NCI-H2107 treated with DMSO at 0.1 percent for 48 hours (cell line): ENCODE results near the gene SCGB3A1.

Experiments used
- DNase-seq: peaks from one replicate; lab custom pipeline; 2025; ENCODE audit not compliant: unreplicated experiment; lab: John Stamatoyannopoulos, UW

Gene SCGB3A1

GRCh38 chr5:180591311-180591887 is at the start of gene SCGB3A1:
TSS of gene SCGB3A1 (minus strand) at chr5:180591499. CDS start at chr5:180591462, 37 bp downstream.
- no peak for DNase-seq

DNA sequence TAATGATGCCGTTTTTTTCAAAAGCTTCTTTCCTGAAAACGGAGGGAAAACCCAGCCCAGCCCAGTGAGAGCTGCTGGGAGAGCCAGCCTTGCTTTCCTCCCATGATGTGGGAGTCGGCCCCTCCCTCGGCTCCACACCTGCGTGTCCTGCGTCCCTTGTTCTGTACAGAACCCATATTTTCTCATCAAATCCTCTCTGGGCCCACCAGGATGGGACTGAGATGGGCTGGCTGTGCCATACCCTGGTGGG is 49.2 kb upstream of the SCGB3A1 start:
- DNase-seq, result no peak

GRCh38 chr5:180639741-180640610 is 48.7 kb upstream of the SCGB3A1 start:
- no peak for DNase-seq

GRCh38 chr5:180639287-180639686 is 48.0 kb upstream of the SCGB3A1 start:
- no peak for DNase-seq

DNA sequence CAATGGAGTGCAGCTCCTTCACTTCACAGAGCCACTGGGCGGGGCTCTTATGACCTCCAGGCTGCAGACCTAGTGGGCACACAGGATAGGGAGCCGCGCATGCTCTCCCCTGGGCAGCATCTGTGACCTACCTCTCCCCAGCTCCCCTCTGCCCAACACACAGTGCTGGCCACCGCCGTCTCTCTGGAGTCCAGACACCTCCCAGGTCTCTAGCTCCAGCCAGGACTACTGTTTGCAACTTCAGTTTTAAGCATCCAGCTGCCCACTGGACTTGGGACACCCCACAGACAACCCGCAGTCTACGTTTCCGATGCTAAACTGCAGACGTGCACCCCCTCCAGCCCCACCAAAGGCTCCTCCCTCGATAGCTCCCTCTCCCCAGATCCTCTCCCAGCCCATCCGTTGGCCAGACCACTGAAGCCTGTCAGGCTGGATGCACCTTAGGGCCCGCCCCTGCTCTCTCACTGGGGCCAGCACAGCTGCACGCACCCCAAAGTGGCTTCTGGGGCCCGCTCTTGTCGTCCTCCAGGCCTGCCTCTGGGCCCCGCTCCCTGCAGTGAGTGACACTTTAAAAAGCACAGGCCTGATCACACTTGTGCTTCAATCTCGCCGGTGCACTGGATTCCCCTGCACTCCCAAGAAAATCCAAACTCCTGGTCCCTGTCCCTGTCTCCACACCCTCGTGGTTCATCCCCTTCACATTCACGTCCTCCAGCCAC is 46.8 kb upstream of the SCGB3A1 start:
- no peak for DNase-seq

DNA sequence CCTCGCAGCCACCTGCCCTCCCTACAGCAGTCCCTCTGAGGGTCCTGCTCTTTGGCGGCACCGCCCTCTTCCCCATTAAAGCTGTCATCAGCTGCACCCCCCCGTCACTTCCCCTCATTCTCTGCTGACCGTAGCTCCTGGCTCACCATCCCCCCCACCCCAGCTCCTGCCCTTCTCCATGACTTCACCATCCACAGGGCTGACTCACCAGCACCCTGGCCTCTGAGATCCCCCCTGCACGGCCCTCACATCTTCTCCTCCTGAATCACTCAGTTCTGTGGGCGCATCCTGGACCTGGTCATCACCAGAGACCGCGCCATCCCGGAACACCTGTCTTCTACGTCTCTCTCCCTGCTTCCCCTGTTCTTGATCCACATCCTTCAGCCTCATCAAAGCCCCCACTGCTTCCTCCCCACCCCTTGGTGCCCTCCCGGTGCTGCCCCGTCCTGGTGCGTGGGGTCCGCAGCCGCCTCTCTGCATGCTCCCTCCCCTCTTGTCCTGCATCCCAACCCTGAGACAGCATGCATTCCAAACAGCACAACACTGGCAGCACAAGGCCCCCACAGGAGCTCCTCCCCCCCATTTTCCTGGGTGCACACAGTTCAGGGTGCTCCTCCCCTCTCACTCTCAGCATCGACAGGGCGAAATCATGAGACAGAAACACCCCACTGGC is 45.2 kb upstream of the SCGB3A1 start:
- DNase-seq, result no peak

GRCh38 chr5:180636016-180636402 is 44.7 kb upstream of the SCGB3A1 start:
- no peak for DNase-seq

GRCh38 chr5:180633283-180634177 is 42.2 kb upstream of the SCGB3A1 start:
- no peak for DNase-seq

- no peak for DNase-seq
These were observed 41.5 kb upstream of the SCGB3A1 start for GRCh38 chr5:180632768-180633167.

- DNase-seq, result peak; percentile 79
These were observed 40.5 kb upstream of the SCGB3A1 start for GRCh38 chr5:180631549-180632383.

DNA sequence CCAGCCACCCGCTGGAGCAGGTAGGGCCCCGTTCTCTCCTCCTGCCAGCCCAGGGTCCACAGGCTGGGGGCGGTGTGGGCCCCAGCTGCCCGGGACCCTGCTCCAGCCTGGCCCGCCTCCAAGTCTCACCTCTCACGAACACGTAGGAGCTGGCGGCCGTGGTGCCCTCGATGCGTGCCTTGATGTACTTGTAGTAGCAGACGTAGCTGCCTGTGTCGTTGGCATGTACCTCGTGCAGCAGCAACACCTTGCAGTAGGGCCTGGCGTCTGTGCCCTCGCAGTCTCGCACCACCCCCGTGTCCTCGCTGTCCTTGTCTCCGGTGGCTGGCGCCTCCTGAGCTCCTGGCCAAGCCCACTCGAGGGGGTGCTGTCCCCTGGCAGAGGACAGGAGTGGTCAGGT is 39.1 kb upstream of the SCGB3A1 start:
- DNase-seq, result no peak

DNA sequence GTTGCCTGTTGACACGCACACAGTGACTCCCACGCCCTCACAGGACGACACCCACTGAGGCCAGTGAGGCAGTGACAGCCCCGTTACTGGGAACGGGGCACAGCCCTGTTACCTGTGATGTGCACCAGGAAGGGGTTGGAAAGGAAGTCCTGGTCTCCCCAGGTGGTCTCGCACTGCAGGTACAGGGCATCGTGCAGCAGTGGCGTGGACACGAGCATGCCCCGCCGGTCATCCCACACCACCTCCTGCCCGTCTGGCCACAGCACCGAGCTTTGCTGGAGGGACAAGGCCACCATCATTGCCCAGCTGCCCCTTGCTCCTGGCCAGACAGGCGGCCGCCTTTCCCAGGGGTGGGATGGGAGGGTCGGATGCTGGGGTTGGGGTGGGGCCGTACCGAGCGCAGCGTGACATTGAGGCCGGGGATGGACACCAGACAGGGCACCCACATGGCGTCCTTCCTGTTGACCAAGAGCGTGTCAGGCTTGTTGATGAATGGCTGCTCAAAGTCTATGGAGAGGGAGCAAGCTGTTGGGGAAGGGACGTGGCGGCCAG is 38.6 kb upstream of the SCGB3A1 start:
- no peak for DNase-seq

- DNase-seq, result no peak
These were observed 37.8 kb upstream of the SCGB3A1 start for GRCh38 chr5:180628827-180629750.

GRCh38 chr5:180628211-180628610 is 36.9 kb upstream of the SCGB3A1 start:
- no peak for DNase-seq

DNA sequence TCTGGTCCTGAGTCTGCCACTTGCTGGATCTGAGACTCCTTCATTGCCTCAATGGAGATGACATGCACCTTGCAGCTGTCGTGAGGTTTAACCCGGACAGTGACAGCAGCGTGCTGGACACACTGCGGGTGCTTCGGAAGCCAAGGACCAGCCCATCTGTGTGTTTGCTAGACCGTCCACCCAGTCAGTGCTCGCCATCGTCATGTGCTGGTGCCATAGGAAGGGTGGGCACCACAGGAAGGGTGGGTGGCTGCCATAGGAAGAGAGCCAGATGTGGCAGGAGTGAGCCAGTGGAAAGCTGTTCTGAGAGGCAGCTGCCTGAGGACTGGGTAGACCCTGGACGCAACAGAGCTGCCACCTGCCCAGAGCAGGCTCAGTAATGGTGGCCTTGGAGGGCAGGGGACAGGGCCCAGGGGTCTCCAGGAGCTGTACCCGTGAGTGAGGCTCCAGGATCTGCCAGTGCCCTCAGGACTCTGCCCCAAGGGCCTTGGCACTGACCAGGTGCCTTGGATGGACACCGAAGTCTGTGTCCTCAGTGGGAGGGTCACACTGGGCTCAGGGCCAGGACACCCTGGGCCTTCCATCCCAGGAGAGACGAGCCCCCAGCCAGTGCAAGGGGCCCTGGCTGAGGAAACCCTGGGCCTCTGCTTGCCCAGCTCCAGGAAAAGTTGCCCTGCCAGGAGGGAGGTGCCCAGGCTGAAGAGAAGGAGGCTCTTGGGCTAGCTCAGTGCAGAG is 36.3 kb upstream of the SCGB3A1 start:
- no peak for DNase-seq

GRCh38 chr5:180626661-180627385 is 35.5 kb upstream of the SCGB3A1 start:
- DNase-seq, result no peak
